K562 (cell line): ENCODE measurements around the gene SLC30A4. TPM values are rescaled to one million over a fixed set of nuclear protein-coding genes. Genes with fewer than 3 reads are reported as not detected.

Experiments
- ATAC-seq: fragments of 200-7000 bp; cut with Tn5 transposase; 3 replicates; pipeline ENCODE4 v1.9.1; 2020; ENCODE audit warnings: moderate library complexity
- BruUV-seq: library from RNA; stranded (reverse); fragments of 400-500 nt; replicated peaks from 2 replicates; lab custom pipeline; 2021; lab: Mats Ljungman, UMichigan
- CTCF ChIA-PET: fragments of 300-600 bp; formaldehyde crosslinking; extraction: SDS; loops from one replicate; lab custom pipeline; 2021; ENCODE audit warnings: low intra/inter-chr PET ratio; lab: Yijun Ruan, JAX
- POLR2A ChIA-PET: fragments of 300-600, 350-650 bp; sonication (Branson Sonifier 250); formaldehyde crosslinking; extraction: SDS; loops from one replicate; lab custom pipeline; 2021; ENCODE audit warnings: antibody characterized with exemption, inconsistent platforms; lab: Yijun Ruan, JAX
- DNase-seq, 4 experiments: peaks; one replicate each; pipeline versions ENCODE4 v3.0.0 to v3.0.0-alpha.2; 2011 to 2018; ENCODE audit warnings: low spot score in 3 of 4, mixed read lengths in 3 of 4; ENCODE audit errors: extremely low read depth in 1 of 4
- FAIRE-seq: peaks from 2 replicates; lab custom pipeline; 2011; peaks lifted over from hg19 to GRCh38; lab: Jason Lieb, UNC
- H2AFZ ChIP-seq: 2 replicates; pipeline ENCODE4 v1.6.0; 2011; ENCODE audit warnings: low read depth, low read length, control low read depth, inconsistent platforms
- H3K27ac ChIP-seq: fragments of 200-600 bp; 3 replicates; pipeline ENCODE4 v1.8.0; 2011; ENCODE audit warnings: low read depth, mild to moderate bottlenecking, control low read depth, inconsistent platforms, low read length, moderate library complexity, mixed read lengths; ENCODE audit errors: extremely low read depth
- H3K27me3 ChIP-seq, 2 experiments: fragments of 300-600 bp in 1 of 2; 2 replicates in 1 of 2; 3 replicates in 1 of 2; pipeline versions ENCODE4 v1.6.0 to v1.8.0; 2011; ENCODE audit warnings: inconsistent platforms in 2 of 2, low read length in 2 of 2, mild to moderate bottlenecking in 1 of 2, mixed read lengths in 1 of 2, moderate library complexity in 1 of 2; ENCODE audit not compliant: control insufficient read depth in 2 of 2, insufficient read depth in 2 of 2
- H3K36me3 ChIP-seq: fragments of 300-600 bp; 3 replicates; pipeline ENCODE4 v1.8.0; 2011; ENCODE audit warnings: mild to moderate bottlenecking, low read length, inconsistent platforms; ENCODE audit not compliant: control insufficient read depth, insufficient read depth
- H3K4me1 ChIP-seq, 2 experiments: fragments of 200-600 bp in 1 of 2; replicated peaks in 1 of 2; 2 replicates in 1 of 2; 3 replicates in 1 of 2; pipeline versions ENCODE4 v1.5.1 to v1.8.0; 2011; ENCODE audit warnings: inconsistent platforms in 2 of 2, low read length in 2 of 2, mild to moderate bottlenecking in 1 of 2, mixed read lengths in 1 of 2, moderate library complexity in 1 of 2; ENCODE audit not compliant: control insufficient read depth in 2 of 2, insufficient read depth in 2 of 2
- H3K4me2 ChIP-seq: 2 replicates; pipeline ENCODE4 v1.6.1; 2011; ENCODE audit warnings: low read length, control low read depth, inconsistent platforms, mixed read lengths; ENCODE audit not compliant: insufficient read depth
- H3K4me3 ChIP-seq: fragments of 200-600 bp; sonication (generic), shearing (Covaris generic); 2 replicates; pipeline ENCODE4 v1.5.1; 2016; ENCODE audit warnings: control low read depth, inconsistent platforms
- H3K79me2 ChIP-seq: fragments of 200-600 bp; 3 replicates; pipeline ENCODE4 v1.8.0; 2011; ENCODE audit warnings: low read length, inconsistent platforms; ENCODE audit not compliant: control insufficient read depth, insufficient read depth
- H3K9ac ChIP-seq, 2 experiments: 2 replicates each; pipeline versions ENCODE4 v1.6.0 to v1.6.1; 2011; ENCODE audit warnings: low read depth in 2 of 2, low read length in 2 of 2, control low read depth in 1 of 2, inconsistent platforms in 1 of 2, mild to moderate bottlenecking in 1 of 2, mixed read lengths in 1 of 2; ENCODE audit not compliant: insufficient read depth in 1 of 2
- H3K9me1 ChIP-seq: one replicate; pipeline ENCODE4 v1.6.0; 2011; ENCODE audit warnings: inconsistent platforms, mild to moderate bottlenecking, low read length, moderate library complexity; ENCODE audit not compliant: control insufficient read depth, insufficient read depth
- H3K9me3 ChIP-seq: replicated peaks from 2 replicates; pipeline ENCODE4 v1.5.1; 2011; ENCODE audit warnings: low read depth, low read length, inconsistent platforms; ENCODE audit not compliant: control insufficient read depth, insufficient read depth
- H4K20me1 ChIP-seq: replicated peaks from 2 replicates; pipeline ENCODE4 v1.6.1; 2011; ENCODE audit warnings: low read length, inconsistent platforms, mixed read lengths; ENCODE audit not compliant: control insufficient read depth, insufficient read depth
- FOXJ2 ChIP-seq: fragments of 200-800 bp; sonication (Bioruptor generic); IDR thresholded peaks from 2 replicates; pipeline ENCODE4 v1.6.1; 2016; ENCODE audit warnings: missing genetic modification characterization, missing compliant biosample characterization
- FOXM1 ChIP-seq, 2 experiments: fragments of 450-650 bp in 1 of 2; sonication (generic) in 1 of 2; formaldehyde crosslinking in 1 of 2; IDR thresholded peaks; 2 replicates each; pipeline versions ENCODE4 v1.6.1 to v1.9.0; 2017 to 2022; ENCODE audit warnings: low read depth in 2 of 2, mild to moderate bottlenecking in 2 of 2, missing genetic modification reagents in 1 of 2, moderate library complexity in 1 of 2
- MIER1 ChIP-seq: fragments of 450-650 bp; IDR thresholded peaks from 2 replicates; pipeline ENCODE4 v1.6.1; 2016; ENCODE audit warnings: antibody characterized with exemption, mild to moderate bottlenecking, low read depth
- MYC ChIP-seq, 2 experiments: fragments of 250-450 bp in 1 of 2; sonication (Bioruptor Pico) in 1 of 2; IDR thresholded peaks; 2 replicates each; pipeline versions ENCODE4 v1.5.1 to v1.6.1; 2012 to 2021; ENCODE audit warnings: low read depth in 2 of 2, borderline replicate concordance in 1 of 2, improper control_type of control experiment in 1 of 2, low read length in 1 of 2, mild to moderate bottlenecking in 1 of 2, moderate library complexity in 1 of 2
- POLR2AphosphoS2 ChIP-seq: IDR thresholded peaks from 2 replicates; pipeline ENCODE4 v1.6.1; 2012; ENCODE audit warnings: low read length, improper control_type of control experiment
- SIRT6 ChIP-seq: IDR thresholded peaks from one replicate; pipeline ENCODE4 v1.6.1; 2012; ENCODE audit warnings: low read depth, mild to moderate bottlenecking, control low read depth, inconsistent platforms, low read length, moderate library complexity
- WGBS: fragments of 100-300 bp; shearing (Covaris generic); methylation state at CpG from one replicate; pipeline ENCODE4 v1.1.6; 2016; ENCODE audit warnings: low coverage, mixed read lengths; ENCODE audit not compliant: insufficient coverage; ENCODE audit errors: missing lambda C conversion rate; 5-methylcytosine and 5-hydroxymethylcytosine counted together
- in situ Hi-C: fragments of 300-500 bp; cut with MboI; formaldehyde crosslinking; loops from 4 replicates; pipeline ENCODE4 v1.15.0; 2018; ENCODE audit warnings: inconsistent platforms, mixed read lengths
- intact Hi-C: fragments of 100-400 bp; cut with micrococcal nuclease; formaldehyde crosslinking; loops from 2 replicates; pipeline ENCODE4 v1.14.2; 2022
- polyA plus RNA-seq, 8 experiments: library from polyadenylated mRNA; depleted of rRNA in 4 of 8; stranded (reverse) in 5 of 8; unstranded in 3 of 8; fragments of >200 nt; fragmentation: Nextera tagmentation in 2 of 8; fragmentation: Illumina TruSeq in 1 of 8; extraction: Ambion mirVana in 2 of 8; extraction: Trizol in 1 of 8; gene quantifications; 2 replicates each; pipeline versions ENCODE4 v1.2.1 to v1.2.3, GENCODE V29; 2011 to 2014; ENCODE audit warnings: inconsistent platforms in 1 of 8, missing spikeins in 1 of 8
- total RNA-seq, 7 experiments: library from RNA; depleted of rRNA in 6 of 7; stranded (reverse); fragments of >200 nt in 6 of 7; fragmentation: Illumina TruSeq in 2 of 7; extraction: Trizol in 2 of 7; gene quantifications; 2 replicates each; pipeline versions ENCODE4 v1.2.1 to v1.2.3, GENCODE V29; 2011 to 2021; ENCODE audit warnings: low replicate concordance in 1 of 7
- TF ChIP-seq, protein P1 (sequence below): fragments of 250-450 bp; sonication (Bioruptor Pico); IDR thresholded peaks from 2 replicates; pipeline ENCODE4 v1.5.1; 2021; ENCODE audit warnings: mild to moderate bottlenecking

The SLC30A4 gene
- total and polyA plus RNA-seq, 9 of the 15 experiments (the other 6 are each of a cell fraction or from before 2014, with no cell fraction given), result 0.21 to 0.73 (median 0.36) TPM

DNA sequence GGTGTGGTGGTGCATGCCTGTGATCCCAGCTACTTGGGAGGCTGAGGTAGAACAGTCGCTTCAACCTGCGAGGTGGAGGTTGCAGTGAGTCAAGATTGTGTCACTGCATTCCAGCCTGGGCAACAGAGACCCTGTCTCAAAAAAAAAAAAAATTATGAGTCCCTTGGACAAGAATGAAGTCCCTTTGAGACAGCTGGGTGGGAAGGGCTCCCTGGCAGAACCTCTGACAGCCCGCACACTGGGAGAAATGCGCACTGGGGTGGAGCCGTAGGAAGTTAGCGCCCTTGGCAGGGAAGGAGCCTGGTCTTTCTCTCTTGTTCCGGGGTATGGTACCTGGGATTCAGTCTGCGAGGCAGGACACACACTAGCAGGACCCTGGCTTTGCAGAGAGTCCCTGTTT is 51.4 kb downstream of the SLC30A4 start:
- no peak overlapping the region for H3K9ac ChIP-seq
- no peak overlapping the region for H3K27ac ChIP-seq
- POLR2A ChIA-PET, result no interaction called here
- FAIRE-seq, result no peak
- no TSS peak for BruUV-seq
- H3K27me3 ChIP-seq, result peaks cover 12 to 13% of the 10 kb centered on the region in 2 experiments; a peak in 3 of 5 replicates
- in situ Hi-C loops, result no loop called here
- no peak overlapping the region for H3K4me2 ChIP-seq
- CTCF ChIA-PET, result no interaction called here
- H4K20me1 ChIP-seq, result no peaks in the 10 kb centered on the region
- ATAC-seq, result no peak
- no peak for DNase-seq
- TF ChIP-seq FOXM1 (IDR thresholded peaks at IDR 0.05; ENCODE audit: low read depth) (no peak), FOXM1 (CRISPR knock-in tag; IDR thresholded peaks at IDR 0.05; ENCODE audit: low read depth) (no peak), MIER1 (no peak), MYC (IDR thresholded peaks at IDR 0.05; ENCODE audit: low read depth, low read length) (no peak), MYC (CRISPR knock-in tag; IDR thresholded peaks at IDR 0.05; ENCODE audit: borderline replicate concordance, low read depth) (no peak), FOXJ2 (tag) (no peak), SIRT6 (no peak), POLR2AphosphoS2 (no peak)
- TF ChIP-seq, protein P1, sequence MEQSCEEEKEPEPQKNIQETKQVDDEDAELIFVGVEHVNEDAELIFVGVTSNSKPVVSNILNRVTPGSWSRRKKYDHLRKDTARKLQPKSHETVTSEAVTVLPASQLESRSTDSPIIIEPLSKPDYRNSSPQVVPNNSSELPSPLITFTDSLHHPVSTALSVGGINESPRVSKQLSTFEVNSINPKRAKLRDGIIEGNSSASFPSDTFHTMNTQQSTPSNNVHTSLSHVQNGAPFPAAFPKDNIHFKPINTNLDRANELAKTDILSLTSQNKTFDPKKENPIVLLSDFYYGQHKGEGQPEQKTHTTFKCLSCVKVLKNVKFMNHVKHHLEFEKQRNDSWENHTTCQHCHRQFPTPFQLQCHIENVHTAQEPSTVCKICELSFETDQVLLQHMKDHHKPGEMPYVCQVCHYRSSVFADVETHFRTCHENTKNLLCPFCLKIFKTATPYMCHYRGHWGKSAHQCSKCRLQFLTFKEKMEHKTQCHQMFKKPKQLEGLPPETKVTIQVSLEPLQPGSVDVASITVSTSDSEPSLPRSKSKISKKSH (CRISPR knock-in tag), result no peak
- TF ChIP-seq, all 486 proteins: peak for 0
- no peaks in the 10 kb centered on the region for H3K9me1 ChIP-seq
- intact Hi-C loops, result no loop called here
- H2AFZ ChIP-seq, result no peak overlapping the region
- H3K4me3 ChIP-seq, result no peak overlapping the region
- H3K4me1 ChIP-seq, result no peaks in the 10 kb centered on the region
- 8% methylated on average over 8 of the region's 8 CpGs for WGBS
- no peaks in the 10 kb centered on the region for H3K9me3 ChIP-seq
- no peaks in the 10 kb centered on the region for H3K79me2 ChIP-seq
- no peaks in the 10 kb centered on the region for H3K36me3 ChIP-seq
